GM19351 (cell line): Measurements from ENCODE around the gene TTI1.
A peak's percentile ranks its signal among the peaks of the same experiment; 100 is the strongest.

ENCODE experiments used
- ATAC-seq: cut with Tn5 transposase; IDR thresholded peaks from one replicate; pipeline ENCODE4 v1.9.1; 2021; ENCODE audit warnings: mild to moderate bottlenecking, moderate library complexity; ENCODE audit not compliant: unreplicated experiment

The TTI1 gene

DNA sequence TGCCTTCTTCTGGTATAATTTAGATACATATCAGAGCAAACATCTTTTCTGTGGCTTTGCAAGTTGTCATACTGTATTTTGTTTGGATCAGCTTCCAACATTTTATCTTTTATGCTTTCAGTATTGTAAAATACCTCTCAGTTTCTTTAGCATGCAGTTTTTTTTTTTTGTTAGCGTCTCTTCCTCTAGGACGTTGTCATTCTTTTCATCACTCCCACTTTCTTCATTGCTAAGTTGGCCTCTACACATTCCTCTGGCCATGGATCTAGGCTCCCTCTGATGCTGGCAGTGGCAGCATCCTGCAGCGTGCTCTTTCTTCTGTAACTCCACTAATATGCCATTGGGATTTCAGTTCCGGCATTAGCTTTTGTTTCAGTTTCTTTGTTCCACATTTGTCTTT, 22.0 kb upstream of the TTI1 start:
- ATAC-seq, result no peak

GRCh38 chr20:38054647-38055046, 21.4 kb upstream of the TTI1 start:
- ATAC-seq, result no peak

DNA sequence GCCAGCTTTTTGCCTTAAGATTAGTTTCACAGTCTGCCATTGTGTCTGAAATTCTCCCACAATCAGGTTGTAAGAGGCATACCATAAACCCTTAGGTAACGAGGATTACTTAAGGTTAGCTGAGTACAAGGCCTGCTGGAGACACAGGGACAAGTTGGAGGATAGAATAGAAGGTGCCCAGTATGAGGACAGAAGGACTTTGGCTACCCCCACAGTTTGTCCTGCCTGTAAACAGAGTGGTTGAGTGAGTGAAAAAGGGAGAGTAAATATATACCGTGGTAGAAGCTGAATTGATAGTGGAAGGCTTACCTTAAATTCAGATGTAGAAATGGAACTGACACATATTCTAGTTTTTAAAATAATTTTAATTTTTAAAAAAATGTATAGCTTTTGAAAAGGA, 19.6 kb upstream of the TTI1 start:
- ATAC-seq, result no peak

DNA sequence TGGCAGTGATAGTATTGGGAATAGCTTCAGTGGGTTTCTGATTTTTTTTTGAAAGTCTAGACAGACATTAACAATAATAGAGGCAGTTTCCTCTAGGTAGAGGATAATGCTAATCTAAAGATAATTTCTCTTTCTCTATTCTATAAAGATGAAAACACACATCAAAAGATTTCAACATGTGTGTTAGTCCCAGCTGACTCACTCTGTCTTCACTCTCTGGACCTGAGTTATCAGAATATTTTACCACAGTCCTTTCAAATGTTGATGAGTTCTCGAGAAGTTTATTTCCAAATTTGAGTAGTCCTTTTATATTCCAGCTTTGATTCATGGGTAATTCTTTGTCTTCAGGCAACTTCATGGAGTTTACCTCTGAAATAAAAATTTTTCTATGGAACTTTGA, 17.4 kb upstream of the TTI1 start:
- no peak for ATAC-seq

DNA sequence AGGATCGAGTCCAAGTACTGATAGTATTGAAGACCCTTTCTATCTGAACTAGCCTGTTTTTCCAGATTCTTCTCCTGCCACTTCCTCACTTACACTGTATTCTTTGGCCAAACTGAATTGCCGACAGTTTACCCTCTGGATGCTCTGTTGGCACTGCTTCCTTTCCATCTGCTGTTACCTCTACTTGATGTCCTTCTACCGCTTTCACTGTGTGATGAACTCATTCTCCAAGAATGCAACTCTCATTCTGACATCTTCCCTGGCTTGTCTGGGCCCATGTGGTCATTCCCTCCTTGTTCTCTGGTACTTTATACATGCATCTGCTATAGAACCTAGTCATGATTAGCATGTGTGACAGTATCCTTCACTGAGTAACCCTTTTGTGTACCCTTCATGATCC, 16.5 kb upstream of the TTI1 start:
- no peak for ATAC-seq

- ATAC-seq, result no peak
Observed at GRCh38 chr20:38046572-38046971, 13.3 kb upstream of the TTI1 start.

DNA sequence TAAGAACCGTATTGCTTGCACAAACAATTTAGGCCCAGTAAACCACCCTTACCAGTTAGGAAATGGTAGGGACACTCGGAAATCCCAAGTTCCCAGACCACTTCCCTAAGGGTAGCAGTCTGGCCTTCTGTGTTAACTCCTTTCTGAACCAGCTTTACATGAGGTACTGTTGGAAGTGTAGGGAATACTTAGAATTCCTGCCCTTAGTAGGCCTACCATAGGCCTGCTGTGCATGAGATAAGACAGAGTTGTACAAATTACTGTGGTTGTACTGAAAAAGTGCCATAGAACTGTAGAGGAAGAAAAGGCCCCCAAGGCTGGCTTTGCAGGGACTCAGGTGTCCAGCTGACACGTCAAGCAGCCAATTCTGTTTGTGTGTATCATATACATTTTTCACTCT, 11.4 kb upstream of the TTI1 start:
- ATAC-seq, result no peak

GRCh38 chr20:38043512-38044300, 10.4 kb upstream of the TTI1 start:
- no peak for ATAC-seq

- no peak for ATAC-seq
Observed at GRCh38 chr20:38040276-38040675, 7.0 kb upstream of the TTI1 start.

DNA sequence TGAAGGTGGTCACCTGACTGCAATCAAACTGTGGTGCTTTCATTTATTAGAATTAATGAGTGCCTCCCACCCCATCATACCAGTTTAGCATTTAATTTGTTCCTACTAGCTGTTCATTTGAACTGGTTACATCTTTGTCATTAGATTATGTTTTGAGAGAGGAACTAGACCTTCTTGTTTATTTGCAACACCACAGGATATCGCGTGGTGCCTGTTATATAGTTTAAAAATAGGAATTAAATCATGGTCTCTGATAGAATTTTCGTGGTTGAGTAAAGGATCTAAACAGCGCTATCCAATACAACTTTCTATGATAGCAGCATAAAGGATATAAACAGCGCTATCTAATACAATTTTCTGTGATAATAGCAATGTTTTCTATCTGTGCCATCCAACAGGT, 3.1 kb upstream of the TTI1 start:
- ATAC-seq, result no peak

- ATAC-seq, result no peak
Observed at GRCh38 chr20:38034961-38035360, 1.7 kb upstream of the TTI1 start.

DNA sequence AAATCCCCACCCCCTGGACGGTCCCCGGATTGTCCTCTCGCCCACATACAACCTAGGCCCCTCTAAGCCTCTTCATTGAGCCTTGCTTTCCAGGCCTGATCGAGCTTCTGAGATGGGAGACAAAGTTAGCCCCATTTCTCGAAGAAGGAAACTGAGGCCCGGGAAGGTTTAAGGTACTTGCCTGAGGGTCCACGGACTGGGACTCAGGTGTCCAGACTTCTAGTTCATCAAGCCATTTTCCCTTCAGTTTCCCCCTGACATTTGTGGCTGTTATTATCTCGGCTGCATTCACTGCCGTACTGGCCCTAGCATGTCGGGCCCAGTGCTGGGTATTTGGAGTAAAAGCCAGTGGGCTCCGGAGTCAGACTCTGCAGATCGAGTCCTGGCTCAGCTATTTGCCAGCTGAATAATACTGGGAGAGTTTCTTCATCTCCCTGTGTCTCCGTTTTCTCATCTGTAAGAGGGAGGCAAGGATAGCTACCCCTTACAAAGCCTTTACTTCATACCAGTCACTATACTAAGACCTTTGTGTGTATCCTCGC, 923 bp upstream of the TTI1 start:
- no peak for ATAC-seq

- peak; percentile 54 for ATAC-seq
Observed at GRCh38 chr20:38032585-38033329, 499 bp downstream of the TTI1 start.

DNA sequence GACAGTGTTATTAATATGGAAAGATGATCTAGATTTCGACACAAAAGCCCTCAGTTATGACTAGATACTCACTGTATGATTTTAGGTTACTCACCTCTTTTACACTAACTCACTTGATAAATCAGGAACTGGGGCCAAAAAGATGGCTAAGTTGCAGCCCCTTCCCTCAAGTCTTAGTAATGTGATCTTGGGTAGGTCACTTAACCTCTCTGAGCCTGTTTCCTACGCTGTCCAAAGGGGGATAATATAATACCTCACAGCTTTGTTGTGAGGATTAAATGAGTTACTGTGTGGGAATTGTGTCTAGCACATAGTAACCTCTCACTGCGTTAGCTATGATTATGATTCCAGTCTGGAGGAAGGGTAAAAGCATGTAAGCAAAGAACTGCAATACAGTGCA, 1.3 kb downstream of the TTI1 start:
- no peak for ATAC-seq

GRCh38 chr20:38029453-38029852, 3.8 kb downstream of the TTI1 start:
- no peak for ATAC-seq

DNA sequence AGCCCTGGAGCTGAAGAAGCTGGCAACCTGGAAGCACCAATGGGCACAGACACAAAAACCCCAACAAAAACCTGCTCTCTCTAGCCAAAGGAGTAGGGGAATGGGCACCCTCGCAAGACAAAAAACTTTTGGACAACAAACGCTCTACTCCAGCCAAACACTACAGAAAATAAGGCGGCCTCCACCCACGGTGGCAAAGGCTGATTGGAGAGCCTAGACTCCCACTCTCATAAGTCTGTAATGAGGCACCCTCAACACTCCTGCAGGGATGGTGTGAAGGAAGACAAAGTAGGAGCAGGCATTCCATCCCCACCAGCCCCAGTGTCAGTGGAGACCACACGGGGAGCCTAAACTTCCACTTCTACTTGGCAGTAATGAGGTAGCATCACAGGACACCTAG, 8.8 kb downstream of the TTI1 start:
- ATAC-seq, result no peak

DNA sequence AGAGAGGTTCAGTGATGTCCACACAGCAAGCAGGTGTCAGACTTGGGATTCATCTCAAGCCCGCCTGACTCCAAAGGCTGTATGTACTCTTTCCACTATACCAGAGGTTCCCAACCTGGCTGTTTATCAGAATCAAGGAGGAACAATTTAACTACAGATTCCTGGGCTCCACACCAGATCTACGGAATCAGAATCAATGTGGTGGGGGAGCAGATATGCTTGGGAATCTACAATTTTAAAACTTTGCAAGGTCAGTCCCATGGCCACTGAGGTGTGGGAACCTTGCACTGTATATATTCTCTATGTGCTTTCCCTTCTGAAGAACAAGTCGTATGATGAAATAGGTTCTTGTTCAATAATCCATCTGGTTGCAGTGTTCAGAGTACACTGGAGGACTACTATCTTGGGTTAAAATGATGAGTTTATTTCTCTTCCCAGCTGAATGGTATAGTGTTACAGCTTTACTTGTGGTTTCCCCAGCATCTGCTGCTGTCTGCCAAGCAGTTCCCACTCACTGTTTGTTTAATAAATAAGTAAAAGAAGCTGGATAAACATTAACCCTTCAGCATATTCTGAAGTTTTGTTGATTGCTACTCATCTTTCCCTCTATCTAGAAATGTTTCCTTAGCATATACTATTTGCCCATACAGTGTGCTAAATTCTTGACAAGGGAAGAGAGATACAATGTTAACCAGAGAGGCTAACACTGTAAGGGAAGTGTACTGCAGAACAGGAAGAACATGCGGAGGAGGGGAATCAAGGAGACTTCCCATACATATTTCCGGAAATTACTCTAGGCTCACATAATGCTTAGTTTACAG, 9.9 kb downstream of the TTI1 start:
- no peak for ATAC-seq

DNA sequence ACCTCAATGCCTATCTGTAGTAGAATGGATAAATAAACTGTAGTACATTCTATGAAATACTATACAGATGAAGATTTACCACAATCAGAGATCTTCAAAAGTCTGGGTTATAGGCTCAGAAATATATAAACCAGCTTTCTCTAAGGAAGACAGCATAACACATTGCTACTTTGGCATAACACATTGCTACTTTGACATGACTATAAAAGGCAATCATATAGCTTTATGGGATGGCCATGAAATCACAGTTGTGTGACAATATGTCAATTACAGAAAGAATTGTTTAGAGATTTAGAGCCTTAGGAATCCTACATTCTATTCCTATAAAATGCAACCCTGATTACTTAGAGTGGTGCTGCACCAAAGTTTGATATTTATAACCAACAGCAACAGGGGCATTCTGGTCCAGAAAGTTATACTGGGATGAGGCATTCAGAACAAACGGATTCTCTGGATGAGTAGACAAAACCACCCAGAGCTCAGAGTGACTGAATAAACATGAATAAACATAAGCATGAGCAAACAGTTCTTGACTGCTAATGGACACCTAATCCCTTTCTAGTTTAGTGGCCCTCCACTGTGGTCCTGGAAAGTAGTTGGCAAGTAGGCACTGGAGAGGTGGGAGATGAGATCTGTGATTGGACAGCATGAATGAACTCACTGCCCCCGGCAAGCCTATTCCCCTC, 12.0 kb downstream of the TTI1 start:
- no peak for ATAC-seq

DNA sequence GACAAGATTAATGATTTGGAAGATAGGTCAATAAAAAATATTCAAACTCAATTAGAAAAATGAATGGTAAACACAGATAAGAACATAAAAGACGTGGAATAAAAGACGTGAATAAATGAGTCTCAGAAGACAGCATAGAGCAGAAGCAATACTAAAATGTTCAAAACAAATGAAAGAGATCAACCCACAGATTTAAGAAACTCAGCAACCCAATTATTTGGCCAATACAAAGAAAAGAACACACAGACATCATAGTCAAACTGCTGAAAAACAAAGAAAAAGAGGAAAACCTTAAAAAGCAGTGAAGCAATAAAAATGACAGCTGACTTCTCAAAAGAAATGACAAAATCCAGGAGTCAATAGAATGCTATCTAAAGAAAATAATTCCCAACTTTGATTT, 14.9 kb downstream of the TTI1 start:
- no peak for ATAC-seq

GRCh38 chr20:38017959-38018358, 15.3 kb downstream of the TTI1 start:
- no peak for ATAC-seq

DNA sequence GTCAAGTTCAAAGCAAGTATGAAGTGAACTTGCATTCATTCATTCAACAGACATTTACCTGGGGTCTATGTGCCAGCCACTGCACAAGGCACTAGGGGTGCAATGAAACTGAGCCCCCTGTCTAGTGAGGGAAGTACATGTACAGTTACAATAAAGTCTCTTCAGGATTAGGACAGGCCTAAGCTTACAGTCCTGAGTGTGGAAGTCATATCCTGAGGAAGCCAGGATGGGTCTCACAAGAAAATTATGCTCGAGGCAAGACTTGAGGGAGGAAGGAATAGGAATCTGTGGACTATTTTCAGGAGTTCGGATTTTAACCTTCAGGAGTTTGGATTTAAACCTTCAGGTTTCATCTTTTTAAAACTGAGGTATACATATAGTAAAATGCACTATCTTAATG, 19.4 kb downstream of the TTI1 start:
- no peak for ATAC-seq
